KG1 (cell line): Measurements from ENCODE around the gene ABHD12.
"Not testable (repeated sequence)": the region's sequence is repeated elsewhere in the genome, so short reads cannot be mapped to it uniquely, and the experiment has no call there.

Experiments used
- DNase-seq: peaks from one replicate; lab custom pipeline; 2025; lab: John Stamatoyannopoulos, UW

ABHD12 gene

DNA sequence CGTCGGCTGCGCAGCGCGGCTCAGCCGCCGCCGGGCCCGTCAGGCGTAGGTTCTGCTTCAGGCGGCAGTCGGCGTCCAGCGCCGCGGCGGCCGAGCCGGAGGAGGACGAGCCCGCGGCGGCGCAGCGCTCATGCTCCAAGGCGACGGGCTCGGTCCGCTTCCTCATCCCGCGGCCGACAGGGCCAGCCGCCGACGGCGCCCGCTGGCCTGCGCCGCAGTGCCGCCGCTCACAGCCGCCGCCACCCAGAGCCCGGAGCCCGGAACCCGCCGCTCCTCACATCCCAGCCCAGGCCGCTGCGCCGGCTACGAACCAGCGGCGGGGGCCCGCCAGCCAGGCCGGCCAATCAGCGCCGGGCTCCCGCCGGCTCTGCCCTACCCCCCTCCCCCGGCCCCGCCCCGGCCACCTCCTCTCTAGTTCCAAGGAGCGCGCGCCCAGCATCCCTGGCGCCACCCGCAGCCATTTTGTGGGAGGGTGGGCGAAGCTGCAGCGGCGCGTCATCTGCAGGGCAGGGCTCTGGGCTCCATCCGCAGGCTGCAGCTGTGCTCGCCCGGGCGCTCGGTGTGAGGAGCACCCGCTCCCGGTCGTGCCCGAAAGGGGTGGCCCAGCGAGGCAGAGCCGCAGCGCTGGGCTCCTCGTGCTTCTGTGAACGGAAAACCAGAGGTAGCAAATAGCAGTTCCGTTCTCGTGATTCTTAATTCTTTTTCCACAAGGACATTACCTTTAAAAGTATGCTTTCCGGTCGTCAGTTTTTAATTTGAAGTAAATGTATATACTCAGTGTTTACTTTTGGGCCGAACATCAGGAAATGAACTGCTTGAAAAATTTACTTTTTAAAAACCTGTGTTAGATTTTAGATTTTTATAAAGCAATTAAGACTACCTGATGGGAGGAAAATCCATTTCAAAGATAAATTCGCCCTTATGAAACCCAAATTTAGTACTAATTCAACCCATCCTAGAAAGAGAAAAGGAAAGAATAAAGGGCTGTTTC is at the start of gene ABHD12:
Gene ABHD12 (minus strand): TSS at position 298 of the 991 bp plus-strand sequence. CDS start 132 bp downstream, at position 166.
- DNase-seq = peak; percentile 85

DNA sequence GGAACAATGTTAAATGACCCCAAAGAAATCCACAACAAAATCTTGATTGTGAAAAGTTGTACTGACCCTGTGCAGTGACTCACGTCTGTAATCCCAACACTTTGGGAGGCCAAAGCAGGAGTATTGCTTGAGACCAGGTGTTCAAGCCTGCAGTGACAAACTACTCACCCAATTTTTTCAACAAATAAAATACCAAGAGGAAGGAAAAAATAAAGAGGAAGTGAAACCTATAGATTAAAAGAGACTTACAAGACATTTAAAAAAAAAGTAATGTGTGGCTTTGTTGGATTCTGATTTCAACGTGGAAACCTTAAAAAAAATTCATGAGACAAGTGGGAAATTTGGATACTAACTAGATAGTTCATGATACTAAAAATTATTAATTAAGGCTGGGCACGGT is 48.7 kb upstream of the ABHD12 start:
- DNase-seq = no peak

DNA sequence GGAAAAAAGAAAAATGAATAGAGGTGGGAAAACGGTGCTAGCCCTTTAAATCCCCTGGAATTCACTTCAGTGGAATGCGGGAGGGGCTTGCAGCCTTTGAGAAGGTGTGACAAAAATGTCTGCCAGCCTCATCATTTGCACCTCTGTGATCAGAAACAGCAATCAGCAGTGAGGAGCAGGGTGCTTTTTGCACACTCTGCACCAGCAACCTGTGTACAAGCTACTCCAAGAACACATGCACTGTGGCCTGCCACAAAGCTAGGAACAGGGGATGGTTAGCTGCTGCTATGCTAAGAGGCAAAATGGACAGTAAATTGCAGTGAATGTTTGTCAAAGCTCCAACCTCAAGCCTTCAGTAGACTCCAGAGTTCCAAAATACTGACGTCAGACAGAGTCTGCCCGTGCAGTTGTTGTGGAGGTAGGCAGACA is 46.5 kb upstream of the ABHD12 start:
- no peak for DNase-seq

DNA sequence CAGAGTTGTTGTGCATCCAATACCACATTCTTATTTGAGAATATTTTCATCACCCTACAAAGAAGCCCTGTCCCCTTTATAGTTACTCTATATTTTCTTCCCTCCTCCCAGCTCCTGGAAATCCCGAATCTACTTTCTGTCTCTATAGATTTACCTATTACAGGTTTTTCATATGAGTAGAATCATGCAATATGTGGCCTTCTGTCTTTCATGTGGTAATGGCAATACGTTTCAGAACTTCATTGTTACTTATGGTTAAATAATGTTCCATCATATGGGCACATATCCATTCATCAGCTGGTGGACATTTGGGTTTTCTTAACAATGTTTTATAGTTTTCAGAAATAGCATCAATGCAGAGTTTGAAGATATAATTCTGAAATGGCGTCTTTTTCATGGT is 33.9 kb upstream of the ABHD12 start:
- DNase-seq = no peak

DNA sequence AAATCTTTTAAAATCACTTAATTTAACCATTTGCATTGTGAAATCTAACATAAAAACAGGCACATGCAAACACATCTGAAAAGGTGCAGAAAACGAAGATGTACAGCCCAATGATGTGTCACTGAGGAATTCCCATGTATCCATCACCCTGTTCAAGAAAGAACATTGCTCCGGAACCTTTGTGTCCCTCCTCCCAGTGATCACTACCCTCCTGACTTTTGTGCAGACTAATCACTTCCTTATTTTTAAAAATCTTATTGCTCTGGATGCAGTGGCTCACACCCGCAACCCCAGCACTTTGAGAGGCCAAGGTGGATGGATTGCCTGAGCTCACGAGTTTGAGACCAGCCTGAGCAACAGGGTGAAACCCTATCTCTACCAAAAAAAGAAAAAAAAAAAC is 31.4 kb upstream of the ABHD12 start:
- no peak for DNase-seq

DNA sequence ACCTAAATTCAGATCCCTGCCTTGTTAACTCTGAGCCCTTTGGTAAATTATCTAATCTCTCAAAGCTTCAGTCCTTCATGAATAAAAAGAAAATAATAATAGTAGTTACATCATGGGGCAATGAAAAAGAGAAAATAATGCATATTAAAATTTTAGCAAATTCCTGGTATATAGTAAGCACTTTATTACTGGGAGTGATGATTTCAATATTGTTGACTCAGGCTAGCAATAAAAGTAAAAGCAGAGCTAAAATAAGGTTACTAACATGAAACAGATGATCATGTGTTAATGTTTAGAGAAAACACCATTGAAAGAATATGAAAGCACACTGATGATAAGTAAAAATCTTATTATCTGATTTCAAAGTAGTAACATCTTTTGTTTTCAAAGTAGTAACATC is 30.5 kb upstream of the ABHD12 start:
- DNase-seq = no peak

DNA sequence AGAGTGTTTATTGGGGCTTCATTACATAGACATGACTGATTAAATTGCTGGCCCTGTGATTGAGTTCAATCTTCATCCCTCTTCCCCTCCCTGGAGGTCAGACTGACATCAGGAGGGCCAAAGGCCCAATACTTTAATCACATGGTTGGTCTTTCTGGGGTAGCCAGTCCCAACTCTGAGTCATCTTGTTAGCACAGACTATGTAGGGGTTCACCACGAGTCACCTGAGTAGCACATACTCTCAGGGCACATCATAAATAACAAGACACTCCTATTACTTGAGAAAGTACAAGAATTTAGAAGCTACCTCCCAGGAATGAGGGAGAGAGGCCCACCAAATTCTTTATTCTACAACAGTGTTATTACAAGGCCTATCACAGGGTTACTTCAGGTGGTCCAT is 28.1 kb upstream of the ABHD12 start:
- no peak for DNase-seq

DNA sequence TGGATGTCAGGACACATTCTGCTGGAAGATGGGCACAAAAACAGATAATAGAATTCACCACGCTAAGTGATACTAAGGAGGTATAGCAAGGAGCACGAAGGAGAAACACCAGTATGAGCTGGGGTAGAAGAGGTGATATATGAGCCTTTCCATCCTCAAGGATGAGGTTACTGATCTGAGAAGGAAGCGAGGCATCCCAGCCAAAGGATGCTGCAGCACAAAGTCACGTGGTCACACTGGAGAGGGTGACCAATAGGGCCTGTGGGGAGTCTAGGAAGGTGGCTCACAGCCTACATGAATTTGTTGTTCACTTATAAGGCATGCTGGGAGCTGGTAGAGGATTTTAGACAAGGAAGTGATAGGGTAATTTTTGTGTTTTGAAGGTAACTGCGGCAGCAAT is 18.3 kb upstream of the ABHD12 start:
- no peak for DNase-seq

DNA sequence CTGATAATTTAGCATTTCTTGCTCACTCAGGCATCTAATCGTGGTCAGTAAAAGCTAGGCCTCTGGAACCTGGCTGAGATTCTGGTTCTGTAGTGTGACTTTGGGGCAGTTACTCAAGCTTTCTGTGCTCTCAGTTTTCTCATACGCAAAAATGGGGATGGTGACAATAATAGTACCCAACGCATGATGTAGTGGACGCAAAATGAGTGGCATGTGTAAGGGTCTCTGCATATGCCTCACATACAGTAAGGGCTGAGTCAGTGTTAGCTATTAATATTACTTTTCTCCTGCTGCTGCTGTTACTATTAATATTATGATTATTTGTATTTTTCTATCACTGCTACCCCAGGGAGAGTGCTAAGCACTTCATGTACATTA is 17.5 kb upstream of the ABHD12 start:
- no peak for DNase-seq

DNA sequence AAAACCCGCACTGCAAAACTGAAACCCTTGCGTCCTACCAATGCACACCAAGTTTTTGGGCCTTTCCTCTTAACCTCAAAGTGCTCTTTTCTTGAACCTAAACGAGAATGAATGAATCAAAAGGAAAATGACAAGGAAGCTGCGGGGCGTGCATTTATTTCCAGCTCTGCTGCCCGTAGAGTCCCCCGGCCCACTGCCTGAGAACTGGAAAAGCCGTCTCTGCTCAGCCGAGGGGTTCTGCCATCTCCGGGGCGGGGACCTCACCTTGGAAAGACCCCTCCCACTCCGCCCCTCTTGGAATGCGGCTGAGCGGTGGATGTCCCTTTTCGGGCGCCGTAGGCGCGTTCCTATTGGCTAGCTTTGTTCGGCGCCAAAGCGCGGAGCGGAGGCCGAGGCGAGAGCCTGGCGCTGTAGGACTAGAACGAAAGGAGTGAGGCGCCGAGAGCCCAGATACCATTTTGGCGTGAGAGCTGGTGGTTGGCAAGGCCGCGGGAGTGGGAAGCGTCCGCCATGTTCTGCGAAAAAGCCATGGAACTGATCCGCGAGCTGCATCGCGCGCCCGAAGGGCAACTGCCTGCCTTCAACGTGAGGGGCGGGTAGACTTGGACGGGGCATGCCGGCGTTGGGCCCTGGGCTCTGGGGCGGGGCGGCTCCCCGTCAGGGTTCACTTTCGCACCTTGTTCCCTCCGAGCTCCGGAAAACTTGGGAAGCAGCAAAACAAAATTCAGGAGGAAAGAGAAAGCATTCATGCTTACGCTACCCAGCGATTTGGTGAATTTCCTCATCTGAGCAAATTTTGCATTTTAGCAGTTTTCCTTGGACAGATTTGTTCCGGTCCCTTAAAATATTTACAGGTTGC is 16.9 kb upstream of the ABHD12 start, which contains the start of gene GINS1:
Gene GINS1 (plus strand): TSS at position 363 of the 859 bp plus-strand sequence. CDS start 148 bp downstream, at position 511.
- peak; percentile 66 for DNase-seq

DNA sequence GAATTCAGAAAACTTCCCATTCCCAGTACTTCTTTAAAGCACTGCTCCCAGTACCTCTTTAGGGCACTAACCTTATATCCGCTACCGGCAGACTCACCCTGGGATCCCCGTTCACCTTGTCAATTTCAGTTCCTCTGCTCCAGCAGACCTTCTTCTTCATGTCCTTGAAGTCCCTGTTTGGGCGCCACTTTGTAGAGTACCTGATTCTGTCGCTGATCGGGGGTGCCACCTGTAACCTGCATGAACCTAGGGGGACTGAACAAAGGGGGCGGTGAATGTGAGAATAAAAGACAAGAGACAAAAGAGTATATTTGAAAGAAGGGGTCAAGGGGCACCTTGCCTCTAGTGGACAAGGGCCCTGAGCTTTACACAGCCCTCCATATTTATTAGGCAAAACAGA is 11.9 kb upstream of the ABHD12 start:
- DNase-seq = no peak

DNA sequence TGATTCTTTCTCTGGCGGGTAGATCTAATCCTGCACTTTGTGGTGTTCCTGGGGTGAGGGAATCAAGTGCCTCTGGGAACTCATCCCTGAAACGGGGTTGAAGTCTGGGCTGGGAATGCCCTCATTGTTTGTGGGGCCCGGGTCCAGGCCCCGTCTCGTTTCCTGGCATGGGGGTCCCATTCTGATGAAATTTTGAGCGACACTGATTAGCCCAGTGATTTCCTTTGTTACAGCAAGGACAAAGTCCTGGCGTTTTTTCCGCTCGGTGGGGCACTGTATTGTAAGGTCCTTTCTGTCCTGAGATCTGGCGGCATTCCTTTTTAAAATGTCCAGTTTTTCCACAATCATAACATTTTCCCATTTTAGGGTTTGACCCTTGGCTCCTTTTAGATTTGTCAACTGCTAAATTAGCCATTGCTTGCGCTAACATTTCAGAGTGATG is 9.7 kb upstream of the ABHD12 start:
- DNase-seq = not testable (repeated sequence)

DNA sequence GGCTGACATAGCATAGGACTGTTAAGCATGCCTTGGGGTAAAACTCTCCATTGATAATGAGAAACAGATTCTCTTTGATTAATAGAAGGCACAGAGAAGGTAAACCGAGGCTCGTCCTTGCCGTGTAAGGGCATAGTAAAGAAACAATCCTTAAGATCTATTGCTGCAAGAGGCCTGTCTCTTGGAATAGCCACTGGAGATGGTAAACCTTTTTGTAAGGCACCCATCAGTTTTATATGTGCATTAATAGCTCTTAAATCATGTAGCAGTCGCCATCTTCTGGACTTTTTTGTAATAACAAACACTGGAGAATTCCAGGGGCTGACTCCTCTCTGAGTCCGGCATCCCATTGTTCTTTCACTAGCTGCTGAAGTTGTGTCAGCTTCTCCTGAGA is 8.4 kb upstream of the ABHD12 start:
- peak; percentile 42 for DNase-seq

DNA sequence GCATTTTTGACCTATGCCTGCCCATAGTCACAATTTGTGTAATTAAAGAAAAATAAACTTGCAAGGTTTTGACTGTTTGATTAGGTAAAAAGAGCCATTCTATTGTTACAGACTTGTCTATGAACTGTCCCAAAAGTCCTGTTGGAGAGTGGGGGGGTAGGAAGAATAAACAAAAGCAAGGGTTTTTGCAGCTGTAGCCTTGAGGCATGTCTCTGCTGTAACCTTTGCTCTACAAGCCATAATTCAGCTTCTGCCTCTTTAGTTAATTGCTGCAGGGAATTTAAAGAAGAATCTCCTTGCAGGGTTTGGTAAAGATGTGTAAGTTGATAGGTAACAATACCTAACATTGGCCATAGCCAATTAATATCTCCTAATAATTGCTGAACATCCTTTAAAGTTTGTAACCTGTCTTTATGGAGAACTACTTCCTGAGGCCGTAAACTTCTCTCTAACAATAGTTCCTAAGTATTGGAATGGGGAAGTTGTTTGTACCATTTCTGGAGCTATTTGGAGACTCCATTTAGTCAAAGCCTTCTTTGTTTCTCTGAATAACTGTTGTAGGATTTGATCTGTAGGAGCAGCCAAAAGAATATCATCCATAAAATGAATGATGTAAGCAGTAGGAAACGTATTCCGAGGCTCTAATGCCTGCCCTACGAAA is 7.9 kb upstream of the ABHD12 start:
- no peak for DNase-seq

DNA sequence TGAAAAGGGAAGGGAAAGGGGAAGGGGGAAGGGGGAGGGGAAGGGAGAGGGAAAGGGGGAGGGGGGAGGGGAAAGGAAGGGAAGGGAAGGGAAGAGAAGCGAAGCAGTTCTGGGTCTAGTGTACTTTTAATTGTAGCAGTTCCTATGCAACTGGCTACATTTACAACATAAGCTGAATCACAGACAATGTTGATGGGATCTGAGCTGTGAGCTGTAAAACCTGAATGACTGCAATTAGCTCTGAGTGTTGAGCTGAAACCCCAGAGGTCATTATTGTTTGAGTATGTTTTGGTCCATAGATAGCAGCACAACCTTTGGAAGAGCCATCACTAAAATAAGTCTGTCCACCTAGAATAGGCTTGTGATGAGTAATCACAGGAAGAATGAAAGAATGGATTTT is 7.2 kb upstream of the ABHD12 start:
- no peak for DNase-seq

DNA sequence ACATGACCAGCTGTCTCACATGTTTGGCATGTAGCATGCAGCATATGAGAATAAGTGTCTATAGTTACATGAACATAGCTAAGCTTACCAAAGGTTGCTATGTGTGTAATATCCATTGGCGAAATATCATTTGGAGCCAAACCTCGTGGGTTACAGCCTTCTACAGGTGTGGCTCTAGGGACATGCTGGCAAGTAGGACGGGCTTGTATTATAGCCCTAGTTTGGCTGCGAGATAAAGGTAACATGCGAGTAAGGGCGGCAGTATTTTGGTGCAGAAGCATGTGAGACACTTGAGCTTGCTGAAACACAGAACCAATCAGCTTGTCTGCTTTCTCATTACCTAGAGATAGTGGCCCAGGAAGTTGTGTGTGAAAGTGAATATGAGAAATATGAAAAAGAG is 6.5 kb upstream of the ABHD12 start:
- DNase-seq = no peak

DNA sequence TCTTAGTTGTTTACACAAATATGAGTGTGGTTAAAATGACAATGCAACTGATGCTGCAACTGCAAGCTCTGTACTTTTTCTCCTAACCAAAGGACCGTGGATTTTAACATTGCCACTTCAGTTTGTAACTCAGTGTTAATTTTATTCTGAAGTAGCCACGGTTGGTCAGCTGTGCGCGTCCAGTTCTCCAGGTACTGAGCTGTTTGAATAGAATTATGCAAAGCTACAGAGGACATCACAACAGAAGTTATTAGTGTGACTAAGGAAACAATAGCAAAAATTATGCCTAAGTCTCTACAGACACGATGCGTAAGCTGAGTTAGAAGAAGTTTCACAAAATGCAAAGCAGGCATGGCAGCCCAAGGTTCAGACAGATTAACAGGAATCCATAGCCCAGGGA is 4.4 kb upstream of the ABHD12 start:
- no peak for DNase-seq

DNA sequence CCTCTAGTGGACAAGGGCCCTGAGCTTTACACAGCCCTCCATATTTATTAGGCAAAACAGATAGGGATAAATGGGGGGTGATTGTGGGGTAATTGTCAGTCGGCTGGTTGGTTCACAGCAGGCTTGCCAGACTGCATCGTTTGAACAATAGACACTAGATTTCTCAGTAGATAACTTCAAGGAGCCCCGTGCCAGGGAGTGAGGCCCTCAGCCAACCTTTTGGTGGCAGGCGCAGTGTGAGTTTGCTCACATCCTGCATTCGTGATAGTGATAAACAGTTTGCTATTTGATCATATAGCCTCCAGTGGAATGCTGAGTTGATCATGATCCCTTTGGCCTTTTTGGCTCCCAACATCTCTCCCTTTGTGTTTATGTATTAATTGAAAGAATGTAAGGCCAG is 3.6 kb upstream of the ABHD12 start:
- DNase-seq = no peak

DNA sequence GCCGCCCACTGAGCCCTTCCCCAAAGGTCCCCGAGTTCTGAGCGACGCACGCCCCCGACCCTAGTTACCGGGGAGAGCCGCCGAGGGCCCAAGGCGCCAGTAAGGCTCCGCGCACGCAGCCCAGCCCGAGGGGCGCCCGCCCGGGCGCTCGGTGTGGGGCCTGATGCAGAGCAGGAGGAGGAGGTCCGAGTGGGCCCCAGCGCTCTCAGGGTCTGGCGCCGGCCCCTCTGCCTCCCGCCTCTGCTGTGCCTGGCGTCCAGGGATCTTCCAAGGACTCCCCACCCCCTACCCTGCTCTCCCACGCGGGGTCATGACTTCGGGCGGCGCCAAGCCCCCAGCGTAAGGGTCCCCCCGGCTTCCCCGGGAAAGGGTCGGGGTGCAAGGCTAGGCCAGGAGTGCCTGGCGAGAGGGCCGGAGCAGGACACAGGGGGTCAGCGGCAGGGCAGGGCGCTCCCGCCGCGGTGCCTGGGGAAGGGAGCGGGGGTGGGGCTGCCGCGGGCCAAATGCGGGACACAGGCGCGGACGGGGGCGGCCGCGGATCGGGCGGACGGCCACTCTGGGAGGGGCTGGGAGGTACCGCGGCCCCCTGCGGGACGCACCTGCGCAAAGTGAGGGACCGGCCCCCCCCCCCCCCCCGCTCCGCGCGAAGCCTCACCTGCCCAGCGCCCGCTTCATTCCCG is 637 bp downstream of the ABHD12 start:
- DNase-seq = peak; percentile 23

DNA sequence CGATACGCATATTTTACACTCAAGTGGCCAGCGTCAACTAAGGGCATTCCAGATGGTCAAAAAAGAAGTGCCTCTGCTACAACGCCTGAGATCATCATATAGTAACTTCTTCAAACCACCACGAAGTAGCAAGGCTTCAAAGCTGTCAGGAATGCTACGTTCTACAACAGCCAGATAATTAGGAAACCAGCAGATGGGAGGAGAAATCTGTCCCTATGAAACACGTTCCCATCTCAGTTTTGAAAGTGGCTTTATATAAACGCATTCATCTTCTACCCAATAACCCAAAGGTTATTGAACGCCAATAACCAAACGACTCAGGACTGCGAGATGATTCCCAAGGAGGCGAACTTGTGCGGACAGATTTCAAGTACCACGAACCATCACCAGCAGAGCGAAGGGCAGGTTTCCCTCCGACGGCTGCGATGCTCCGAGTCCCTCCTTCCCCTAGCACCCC is 1.2 kb downstream of the ABHD12 start:
- no peak for DNase-seq

DNA sequence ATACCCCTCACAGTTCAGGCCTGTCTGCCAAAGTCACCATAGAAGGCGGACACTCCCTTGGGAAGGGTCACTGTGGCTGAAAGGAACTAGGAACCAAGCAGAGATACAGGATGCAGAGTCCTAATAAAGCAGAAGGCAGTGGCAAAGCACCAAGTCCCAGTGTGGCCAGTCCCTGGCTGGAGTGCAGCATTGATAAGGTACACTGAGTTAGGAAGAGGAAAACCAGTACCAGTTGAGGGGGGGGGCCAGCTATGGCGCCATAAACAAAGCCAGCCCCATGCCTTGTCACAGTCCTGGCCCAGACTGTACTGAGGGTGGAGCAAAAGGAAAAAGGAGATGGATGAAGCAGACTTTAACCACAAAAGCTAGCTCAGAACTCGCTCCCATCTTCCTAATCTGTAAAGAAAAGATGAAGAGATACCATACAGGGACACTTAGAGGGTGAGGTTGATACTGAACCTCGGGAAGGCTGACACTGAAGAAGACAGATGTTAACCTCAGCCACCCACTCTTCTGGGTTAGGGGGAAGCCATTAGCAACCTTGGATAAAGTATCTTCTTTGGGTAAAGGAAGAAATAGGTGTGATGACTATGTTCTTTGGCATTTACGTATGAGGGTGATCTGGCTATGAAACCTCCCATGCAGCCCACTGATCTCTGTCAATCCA is 7.8 kb downstream of the ABHD12 start:
- DNase-seq = no peak
